ENCODE results near the gene PJA2.
"Not testable (repeated sequence)": the region's sequence is repeated elsewhere in the genome, so short reads cannot be mapped to it uniquely, and the experiment has no call there.

Gene PJA2

DNA sequence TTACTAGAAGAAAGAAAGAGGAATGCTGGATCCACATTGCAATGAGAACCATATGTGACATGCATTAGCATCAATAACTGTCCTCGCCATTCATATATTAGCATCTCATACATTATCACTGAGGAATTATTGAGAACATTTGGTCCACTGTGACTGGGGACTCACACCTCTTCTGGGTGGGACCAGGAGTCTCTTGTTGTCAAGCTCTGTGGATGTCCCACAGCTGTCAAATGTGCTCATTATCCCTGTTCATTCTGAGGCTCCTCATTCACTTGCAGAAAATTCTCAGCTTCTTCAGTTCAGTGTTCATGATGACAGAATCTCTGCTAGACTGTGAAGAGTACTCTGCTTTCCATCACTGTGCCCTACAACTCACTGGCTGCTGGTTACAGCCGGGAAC is 109.4 kb downstream of the PJA2 start:
- no peak for DNase-seq

DNA sequence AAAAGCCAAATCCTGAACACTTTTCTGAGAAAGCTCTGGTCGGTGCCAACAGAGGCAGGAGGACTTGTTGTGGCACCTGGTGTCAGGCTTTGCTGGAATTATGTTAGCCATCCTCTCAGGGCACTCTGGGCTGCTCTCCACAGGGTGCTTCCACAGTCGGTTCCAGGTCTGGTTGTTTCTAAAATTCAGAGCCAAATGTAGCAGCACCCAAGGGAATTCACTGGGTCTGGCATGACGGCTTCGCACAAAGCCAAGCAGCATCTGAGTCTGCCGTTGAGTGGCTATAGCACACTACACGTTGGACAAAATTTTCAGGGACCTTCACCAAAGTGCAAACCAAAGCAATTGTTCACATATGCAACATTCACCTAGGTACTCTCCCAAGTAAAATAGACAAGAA is 110.2 kb downstream of the PJA2 start:
- no peak for DNase-seq

DNA sequence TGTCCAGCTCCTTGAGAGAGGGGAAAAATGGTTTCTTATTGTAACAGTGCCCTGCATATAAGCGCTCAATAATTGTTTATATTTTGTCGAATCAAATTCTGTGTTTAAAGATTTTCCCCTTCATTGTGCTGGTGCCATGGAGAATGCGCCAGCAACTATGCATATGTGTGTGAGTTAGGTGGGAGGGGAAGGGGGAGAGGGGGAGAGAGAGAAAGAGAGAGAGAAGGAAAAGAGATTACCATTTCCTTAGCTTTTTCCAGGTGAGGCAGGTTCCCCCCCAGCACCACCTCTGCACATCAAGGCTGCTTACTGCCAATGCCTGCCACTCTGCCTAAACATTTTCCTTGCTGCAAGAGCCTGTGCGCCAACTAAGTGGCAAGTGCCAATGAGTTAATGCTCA is 111.0 kb downstream of the PJA2 start:
- DNase-seq: no peak

DNA sequence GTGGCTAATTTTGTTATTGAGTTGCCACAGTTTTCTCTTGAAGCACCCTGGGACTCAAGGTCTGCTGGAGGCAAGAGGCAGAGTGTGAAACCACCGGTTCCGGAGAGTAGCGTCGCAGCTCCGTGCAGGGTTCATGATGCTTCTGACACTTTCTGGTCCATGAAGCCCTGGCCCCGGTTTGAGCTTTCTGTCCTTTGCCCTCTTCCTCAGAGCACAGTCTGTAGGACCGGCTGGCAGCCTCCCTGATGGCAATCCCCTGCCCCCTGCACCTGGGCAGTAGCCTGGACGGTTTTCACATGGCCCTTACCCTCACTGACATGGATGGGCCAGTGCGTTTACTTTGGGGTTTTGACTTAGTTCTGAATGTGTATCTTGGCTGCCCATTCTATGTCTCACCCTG is 111.9 kb downstream of the PJA2 start:
- DNase-seq: no peak

DNA sequence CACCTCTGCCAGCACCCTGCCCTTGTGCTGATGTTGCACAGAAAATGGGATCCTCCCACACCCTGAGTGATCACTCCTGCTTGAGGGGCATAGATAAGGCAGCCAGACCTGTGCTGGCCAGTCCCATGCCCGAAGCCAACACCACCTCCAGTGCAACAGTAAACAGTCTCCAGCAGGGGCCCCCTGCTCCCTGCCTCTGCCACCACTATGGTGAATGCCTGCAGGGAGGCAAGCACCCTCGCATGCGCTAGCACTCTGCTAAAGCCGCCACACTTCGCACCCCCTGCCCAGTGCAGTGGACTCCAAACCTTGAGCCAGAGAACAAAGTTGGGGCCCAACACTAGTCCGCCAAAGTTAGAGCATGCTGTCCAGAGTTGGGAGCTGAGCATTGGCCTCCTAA is 118.7 kb downstream of the PJA2 start:
- DNase-seq: no peak

DNA sequence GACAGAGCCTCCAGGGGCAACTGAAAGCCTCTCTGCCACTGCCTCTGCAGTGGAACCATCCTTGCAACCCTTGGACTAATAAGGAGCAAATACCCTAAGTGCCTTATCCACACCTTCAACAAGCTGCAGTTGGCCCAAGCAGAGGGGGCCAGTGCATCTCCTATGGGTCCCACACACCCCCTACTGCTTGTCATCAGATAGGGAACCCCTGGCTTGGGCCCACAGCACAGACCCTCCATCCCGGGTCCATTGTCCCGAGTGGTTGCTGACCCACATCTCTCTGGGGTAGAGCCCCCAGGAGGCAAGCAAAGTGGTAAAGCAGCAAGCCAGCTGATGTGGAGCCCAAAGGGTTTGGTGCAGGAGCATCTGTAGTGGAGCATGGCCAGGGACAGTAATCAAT is 119.5 kb downstream of the PJA2 start:
- DNase-seq: no peak

DNA sequence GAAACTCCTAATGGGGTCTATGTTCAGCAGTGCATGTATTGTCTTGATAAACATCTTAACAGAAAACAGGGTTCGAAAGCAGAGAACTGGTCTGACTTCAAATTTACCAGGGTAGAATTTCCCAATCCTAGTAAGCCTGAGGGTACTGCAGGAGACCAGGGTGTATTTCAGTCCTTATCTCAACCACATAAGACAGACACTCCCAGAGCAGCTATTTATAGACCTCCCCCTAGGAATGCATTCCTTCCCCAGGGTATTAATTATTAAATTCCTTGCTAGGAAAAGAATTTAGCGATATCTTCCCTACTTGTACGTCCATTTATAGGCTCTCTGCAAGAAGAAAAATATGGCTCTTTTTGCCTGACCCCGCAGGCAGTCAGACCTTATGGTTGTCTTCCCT is 123.1 kb downstream of the PJA2 start:
- not testable (repeated sequence) for DNase-seq
